ENCODE results near the gene SCPEP1.

DNA sequence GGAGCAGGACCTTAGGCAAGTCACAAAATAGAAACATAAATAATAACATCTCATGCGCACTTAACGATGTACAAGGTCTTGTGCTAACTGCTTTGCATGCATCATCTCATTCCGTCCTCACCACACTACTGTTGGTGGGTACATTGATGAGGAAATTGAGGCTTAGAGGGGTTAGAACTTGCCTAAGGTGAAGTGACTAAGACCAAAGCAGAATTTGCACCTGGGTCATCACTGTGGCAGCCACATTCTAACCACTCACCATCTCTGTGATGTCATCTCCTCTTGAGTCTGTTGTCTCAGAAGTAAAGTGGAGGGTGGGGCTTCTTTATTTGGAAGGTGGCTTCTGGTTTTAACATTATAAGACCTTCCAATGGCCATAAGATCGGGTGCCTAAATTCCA lies 43.7 kb upstream of the SCPEP1 start:
- no peak for TF ChIP-seq TCF12 (IDR thresholded peaks at IDR 0.05; ENCODE audit: low read depth)
- no peak for TF ChIP-seq EP300 (IDR thresholded peaks at IDR 0.05; ENCODE audit: borderline replicate concordance)
- TF ChIP-seq, protein P1, sequence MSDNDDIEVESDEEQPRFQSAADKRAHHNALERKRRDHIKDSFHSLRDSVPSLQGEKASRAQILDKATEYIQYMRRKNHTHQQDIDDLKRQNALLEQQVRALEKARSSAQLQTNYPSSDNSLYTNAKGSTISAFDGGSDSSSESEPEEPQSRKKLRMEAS (IDR thresholded peaks at IDR 0.05), result no peak
- no peak for TF ChIP-seq CEBPB (IDR thresholded peaks at IDR 0.05)
- TF ChIP-seq TEAD4 (IDR thresholded peaks at IDR 0.05), result no peak
- TF ChIP-seq TAF1 (IDR thresholded peaks at IDR 0.05; ENCODE audit: low read depth), result no peak
- TF ChIP-seq YY1 (IDR thresholded peaks at IDR 0.05; ENCODE audit: low read depth), result no peak

Data from Ishikawa (cell line).